H1 (cell line): ENCODE data around the gene MPV17L2.

Experiments
- ATF2 ChIP-seq: IDR thresholded peaks from 2 replicates; pipeline ENCODE4 v1.6.1; 2012; ENCODE audit warnings: low read length, inconsistent platforms
- BCL11A ChIP-seq, 2 experiments: IDR thresholded peaks; one replicate each; pipeline ENCODE4 v1.6.1; 2011; ENCODE audit warnings: low read depth in 2 of 2, low read length in 2 of 2, mild to moderate bottlenecking in 2 of 2
- CTCF ChIP-seq, 3 experiments: IDR thresholded peaks; 1 replicate in 2 of 3; 2 replicates in 1 of 3; pipeline versions ENCODE4 v1.5.1 to v1.6.1; 2011; ENCODE audit warnings: low read length in 3 of 3, mild to moderate bottlenecking in 3 of 3, inconsistent platforms in 2 of 3, low read depth in 1 of 3, moderate library complexity in 1 of 3; ENCODE audit not compliant: insufficient read depth in 1 of 3; ENCODE audit errors: control extremely low read depth in 1 of 3
- EGR1 ChIP-seq: IDR thresholded peaks from 2 replicates; pipeline ENCODE4 v1.6.1; 2011; ENCODE audit warnings: low read depth, low read length, borderline replicate concordance
- EP300 ChIP-seq, 2 experiments: IDR thresholded peaks; 1 replicate in 1 of 2; 2 replicates in 1 of 2; pipeline ENCODE4 v1.6.1; 2011 to 2012; ENCODE audit warnings: low read depth in 2 of 2, low read length in 2 of 2, mild to moderate bottlenecking in 2 of 2, borderline replicate concordance in 1 of 2, inconsistent platforms in 1 of 2, moderate library complexity in 1 of 2
- JUND ChIP-seq: IDR thresholded peaks from 2 replicates; pipeline ENCODE4 v1.6.1; 2011; ENCODE audit warnings: mild to moderate bottlenecking, improper control_type of control experiment, low read length
- KDM1A ChIP-seq: fragments of 200-600, 300-600 bp; sonication (generic); IDR thresholded peaks from 2 replicates; pipeline ENCODE4 v1.7.1; 2016; ENCODE audit warnings: mild to moderate bottlenecking, low read length, borderline replicate concordance
- POLR2A ChIP-seq, 2 experiments: IDR thresholded peaks; 1 replicate in 1 of 2; 2 replicates in 1 of 2; pipeline ENCODE4 v1.6.1; 2011; ENCODE audit warnings: low read depth in 2 of 2, low read length in 2 of 2, mild to moderate bottlenecking in 2 of 2; ENCODE audit errors: control extremely low read depth in 1 of 2
- POLR2AphosphoS5 ChIP-seq: IDR thresholded peaks from 2 replicates; pipeline ENCODE4 v1.6.1; 2011; ENCODE audit warnings: low read depth, low read length
- RAD21 ChIP-seq, 2 experiments: IDR thresholded peaks in 1 of 2; conservative IDR thresholded peaks in 1 of 2; 2 replicates each; pipeline ENCODE4 v1.6.1; 2011; ENCODE audit warnings: low read depth in 2 of 2, low read length in 2 of 2, improper control_type of control experiment in 1 of 2, inconsistent platforms in 1 of 2, mild to moderate bottlenecking in 1 of 2, moderate library complexity in 1 of 2
- RNF2 ChIP-seq: fragments of 200-900, 300-1000 bp; sonication (generic); IDR thresholded peaks from 2 replicates; pipeline ENCODE4 v1.7.1; 2016; ENCODE audit warnings: borderline replicate concordance, low read depth, mild to moderate bottlenecking, antibody characterized with exemption, low read length; ENCODE audit not compliant: poor library complexity, severe bottlenecking; ENCODE audit errors: missing control alignments
- SP1 ChIP-seq: IDR thresholded peaks from 2 replicates; pipeline ENCODE4 v1.6.1; 2011; ENCODE audit warnings: low read depth, low read length
- SRF ChIP-seq: IDR thresholded peaks from 2 replicates; pipeline ENCODE4 v1.6.1; 2011; ENCODE audit warnings: mild to moderate bottlenecking, low read depth, low read length, moderate library complexity
- TAF1 ChIP-seq: IDR thresholded peaks from 2 replicates; pipeline ENCODE4 v1.6.1; 2011; ENCODE audit warnings: mild to moderate bottlenecking, low read depth, low read length

- TF ChIP-seq CTCF (IDR thresholded peaks at IDR 0.05; ENCODE audit: control extremely low read depth in 1 of 3, insufficient read depth in 1 of 3, low read depth in 1 of 3, low read length in 3 of 3) (no peak), POLR2A (IDR thresholded peaks at IDR 0.05; ENCODE audit: control extremely low read depth in 1 of 2, low read depth in 2 of 2, low read length in 2 of 2) (no peak), KDM1A (no peak), POLR2AphosphoS5 (no peak), SP1 (no peak), ATF2 (no peak), TAF1 (no peak), RAD21 (IDR thresholded peaks at IDR 0.05 in 1 of 2, conservative IDR thresholded peaks at IDR 0.05 in 1 of 2; ENCODE audit: low read depth in 2 of 2, low read length in 2 of 2) (no peak), EGR1 (no peak), EP300 (IDR thresholded peaks at IDR 0.05; ENCODE audit: borderline replicate concordance in 1 of 2, low read depth in 2 of 2, low read length in 2 of 2) (no peak), SRF (no peak), JUND (no peak), BCL11A (IDR thresholded peaks at IDR 0.05; ENCODE audit: low read depth in 2 of 2, low read length in 2 of 2) (no peak), RNF2 (no peak)
Measured at GRCh38 chr19:18165794-18166544, 27.0 kb upstream of the MPV17L2 start.
